H9 (cell line): ENCODE data around the gene DIS3L2. TPM values are rescaled to one million over a fixed set of nuclear protein-coding genes. Genes with fewer than 3 reads are reported as not detected.
A peak's percentile ranks its signal among the peaks of the same experiment; 100 is the strongest.

ENCODE experiments used
- DNase-seq: peaks from one replicate; pipeline ENCODE4 v3.0.0-alpha.2; 2017
- H2AFZ ChIP-seq: one replicate; pipeline ENCODE4 v1.6.1; 2013; ENCODE audit warnings: mild to moderate bottlenecking, low read length, control low read depth, moderate library complexity
- H2AK5ac ChIP-seq: 2 replicates; pipeline ENCODE4 v1.6.1; 2013; ENCODE audit warnings: low read length, control low read depth, mixed read lengths; ENCODE audit not compliant: insufficient read length
- H2BK120ac ChIP-seq: one replicate; pipeline ENCODE4 v1.6.1; 2013; ENCODE audit warnings: low read depth, mild to moderate bottlenecking, low read length, control low read depth, inconsistent platforms; ENCODE audit not compliant: poor library complexity, severe bottlenecking
- H2BK12ac ChIP-seq: 2 replicates; pipeline ENCODE4 v1.6.1; 2013; ENCODE audit warnings: low read length, control low read depth, mixed read lengths, low read depth; ENCODE audit not compliant: insufficient read length
- H2BK15ac ChIP-seq: 2 replicates; pipeline ENCODE4 v1.6.1; 2013; ENCODE audit warnings: low read depth, low read length, control low read depth
- H2BK20ac ChIP-seq: one replicate; pipeline ENCODE4 v1.6.1; 2013; ENCODE audit warnings: low read depth, mild to moderate bottlenecking, low read length, control low read depth, inconsistent platforms; ENCODE audit not compliant: poor library complexity, severe bottlenecking
- H2BK5ac ChIP-seq: 2 replicates; pipeline ENCODE4 v1.6.1; 2013; ENCODE audit warnings: low read length, control low read depth, mixed read lengths; ENCODE audit not compliant: insufficient read length
- H3K14ac ChIP-seq: 2 replicates; pipeline ENCODE4 v1.6.1; 2013; ENCODE audit warnings: low read length, control low read depth; ENCODE audit not compliant: insufficient read depth
- H3K18ac ChIP-seq: 2 replicates; pipeline ENCODE4 v1.6.1; 2013; ENCODE audit warnings: low read depth, mild to moderate bottlenecking, mixed read lengths, low read length, control low read depth; ENCODE audit not compliant: insufficient read length
- H3K23ac ChIP-seq: 2 replicates; pipeline ENCODE4 v1.6.1; 2013; ENCODE audit warnings: low read length, control low read depth, mixed read lengths, low read depth; ENCODE audit not compliant: insufficient read length
- H3K23me2 ChIP-seq: 2 replicates; pipeline ENCODE4 v1.6.1; 2013; ENCODE audit warnings: low read depth, mild to moderate bottlenecking, mixed read lengths, low read length, control low read depth; ENCODE audit not compliant: insufficient read length, poor library complexity, severe bottlenecking
- H3K27ac ChIP-seq: 2 replicates; pipeline ENCODE4 v1.5.1; 2013; ENCODE audit warnings: low read length, control low read depth, mixed read lengths, low read depth; ENCODE audit not compliant: insufficient read length
- H3K27me3 ChIP-seq: 2 replicates; pipeline ENCODE4 v1.6.1; 2013; ENCODE audit warnings: low read length, control low read depth, inconsistent platforms; ENCODE audit not compliant: insufficient read depth
- H3K4ac ChIP-seq: 2 replicates; pipeline ENCODE4 v1.6.1; 2013; ENCODE audit warnings: low read depth, mild to moderate bottlenecking, control low read depth, inconsistent platforms, low read length, moderate library complexity
- H3K4me1 ChIP-seq: 2 replicates; pipeline ENCODE4 v1.6.1; 2013; ENCODE audit warnings: low read length, control low read depth, inconsistent platforms; ENCODE audit not compliant: insufficient read depth
- H3K4me2 ChIP-seq: 2 replicates; pipeline ENCODE4 v1.6.1; 2013; ENCODE audit warnings: low read length, control low read depth, mixed read lengths; ENCODE audit not compliant: insufficient read length, insufficient read depth
- H3K56ac ChIP-seq: 2 replicates; pipeline ENCODE4 v1.6.1; 2013; ENCODE audit warnings: low read depth, mild to moderate bottlenecking, mixed read lengths, low read length, control low read depth; ENCODE audit not compliant: insufficient read length
- H3K79me1 ChIP-seq: 2 replicates; pipeline ENCODE4 v1.6.1; 2013; ENCODE audit warnings: low read depth, mild to moderate bottlenecking, moderate library complexity, low read length, control low read depth, inconsistent platforms; ENCODE audit not compliant: insufficient read depth, poor library complexity, severe bottlenecking
- H3K79me2 ChIP-seq: 2 replicates; pipeline ENCODE4 v1.6.1; 2013; ENCODE audit warnings: low read length, control low read depth, inconsistent platforms; ENCODE audit not compliant: insufficient read depth
- H3K9ac ChIP-seq: 2 replicates; pipeline ENCODE4 v1.6.1; 2013; ENCODE audit warnings: low read length, control low read depth, mixed read lengths; ENCODE audit not compliant: insufficient read length; ENCODE audit errors: extremely low read depth
- H3K9me3 ChIP-seq: one replicate; pipeline ENCODE4 v1.6.1; 2013; ENCODE audit warnings: low read depth, low read length, inconsistent platforms; ENCODE audit not compliant: control insufficient read depth
- H3T11ph ChIP-seq: one replicate; pipeline ENCODE4 v1.6.1; 2013; ENCODE audit warnings: mild to moderate bottlenecking, low read length, control low read depth, inconsistent platforms
- H4K20me1 ChIP-seq: one replicate; pipeline ENCODE4 v1.6.1; 2013; ENCODE audit not compliant: control insufficient read depth, insufficient read length, insufficient read depth
- H4K5ac ChIP-seq: 2 replicates; pipeline ENCODE4 v1.6.1; 2013; ENCODE audit warnings: low read depth, mild to moderate bottlenecking, mixed read lengths, low read length, control low read depth; ENCODE audit not compliant: insufficient read length
- H4K8ac ChIP-seq: replicated peaks from 2 replicates; pipeline ENCODE4 v1.6.1; 2013; ENCODE audit warnings: low read length, control low read depth, mixed read lengths, low read depth; ENCODE audit not compliant: insufficient read length
- H4K91ac ChIP-seq: 2 replicates; pipeline ENCODE4 v1.6.1; 2013; ENCODE audit warnings: low read depth, mild to moderate bottlenecking, moderate library complexity, mixed read lengths, low read length, control low read depth; ENCODE audit not compliant: insufficient read length
- H3K27ac Mint-ChIP-seq, 3 experiments: 2 replicates in 2 of 3; 3 replicates in 1 of 3; pipeline ENCODE4 v1.8.0; 2020 to 2021; ENCODE audit warnings: mixed read lengths in 3 of 3, mild to moderate bottlenecking in 1 of 3, moderate library complexity in 1 of 3
- H3K27me3 Mint-ChIP-seq: 2 replicates; pipeline ENCODE4 v1.8.0; 2021; ENCODE audit warnings: low read depth, mild to moderate bottlenecking, moderate library complexity, mixed read lengths
- H3K36me3 Mint-ChIP-seq, 3 experiments: 2 replicates in 2 of 3; 3 replicates in 1 of 3; pipeline ENCODE4 v1.8.0; 2020 to 2021; ENCODE audit warnings: low read depth in 3 of 3, mixed read lengths in 3 of 3; ENCODE audit not compliant: insufficient read depth in 1 of 3
- H3K4me1 Mint-ChIP-seq, 2 experiments: 2 replicates each; pipeline ENCODE4 v1.8.0; 2020; ENCODE audit warnings: mixed read lengths in 2 of 2
- H3K4me3 Mint-ChIP-seq, 2 experiments: 2 replicates in 1 of 2; 3 replicates in 1 of 2; pipeline ENCODE4 v1.8.0; 2020 to 2021; ENCODE audit warnings: mild to moderate bottlenecking in 2 of 2, mixed read lengths in 2 of 2, moderate library complexity in 1 of 2
- H3K9me3 Mint-ChIP-seq, 2 experiments: 2 replicates in 1 of 2; 3 replicates in 1 of 2; pipeline ENCODE4 v1.8.0; 2020; ENCODE audit warnings: mild to moderate bottlenecking in 2 of 2, mixed read lengths in 2 of 2, moderate library complexity in 1 of 2
- CTCF ChIP-seq: fragments of 200-600 bp; sonication (generic); conservative IDR thresholded peaks from 3 replicates; pipeline ENCODE4 v1.8.0; 2021; ENCODE audit warnings: antibody characterized with exemption, mild to moderate bottlenecking
- WGBS: extraction: QIAGEN DNeasy Blood & Tissue Kit; methylation state at CpG from one replicate; pipeline ENCODE4 v1.1.7; 2013; ENCODE audit warnings: missing lambda C conversion rate, low lambda C conversion rate, mixed read lengths; ENCODE audit not compliant: insufficient read length; ENCODE audit errors: extremely low coverage; 5-methylcytosine and 5-hydroxymethylcytosine counted together
- total RNA-seq: library from RNA; stranded (reverse); gene quantifications from 2 replicates; pipeline ENCODE4 v1.2.1, GENCODE V29; 2021

Gene DIS3L2
- total RNA-seq, 1 experiment from 2014 or later: 28.1 TPM

- Histone ChIP-seq H3K4me1 (no peaks in the 10 kb centered on the region; the same call in 1 of the 2 replicates), H4K91ac (no peak overlapping the region), H3K9me3 (no peaks in the 10 kb centered on the region), H2BK5ac (no peak overlapping the region), H3K56ac (no peak overlapping the region), H3K23ac (no peak overlapping the region), H3K4ac (no peak overlapping the region), H4K8ac (no peak overlapping the region), H3K79me2 (no peaks in the 10 kb centered on the region), H3K4me2 (no peak overlapping the region), H3T11ph (no peak overlapping the region), H4K20me1 (no peaks in the 10 kb centered on the region), H3K27ac (no peak overlapping the region), H2BK120ac (no peak overlapping the region), H3K14ac (no peak overlapping the region), H2AFZ (no peak overlapping the region), H3K79me1 (no peaks in the 10 kb centered on the region), H3K23me2 (no peaks in the 10 kb centered on the region), H3K27me3 (no peaks in the 10 kb centered on the region), H3K18ac (no peak overlapping the region), H4K5ac (no peak overlapping the region), H2BK15ac (no peak overlapping the region), H3K9ac (no peak overlapping the region), H2BK20ac (no peak overlapping the region), H2AK5ac (no peak overlapping the region), H2BK12ac (no peak overlapping the region)
- Mint-ChIP-seq H3K4me3 (no peak overlapping the region), H3K27me3 (no peaks in the 10 kb centered on the region), H3K4me1 (peaks cover 17 to 26% of the 10 kb centered on the region in 2 experiments), H3K36me3 (0 out of 7 replicates have a peak, but pooled peaks cover 0 to 3% (median 0%) of the 10 kb centered on the region in 3 experiments), H3K27ac (no peak overlapping the region), H3K9me3 (no peaks in the 10 kb centered on the region; a peak in 1 of 5 replicates)
- peak; percentile 66; the same call in 2 of the 3 replicates for TF ChIP-seq CTCF
- peak; percentile 60 for DNase-seq
- WGBS: no CpG with 5 or more reads among the region's 3 CpGs
Measured at GRCh38 chr2:232117413-232117812, 155.9 kb downstream of the DIS3L2 start.
